Subcutaneous adipose tissue (tissue), 4 donors: ENCODE data around the gene VSIG4. TPM values are rescaled to one million over a fixed set of nuclear protein-coding genes. Genes with fewer than 3 reads are reported as not detected.

Experiments
- total RNA-seq, 4 donors: library from RNA; depleted of rRNA; stranded (reverse); fragments of >200 nt; gene quantifications; one replicate each; pipeline ENCODE4 v1.1.0, GENCODE V29; 2016
- TF ChIP-seq, protein P1 (sequence below): fragments of 450-650 bp; IDR thresholded peaks from one replicate; pipeline ENCODE4 v1.5.1; 2016; ENCODE audit warnings: low read depth, mild to moderate bottlenecking, control low read depth, antibody characterized with exemption, moderate library complexity

VSIG4 gene
- total RNA-seq, 4 donors from 2014 or later, result 202 to 793 (median 487) TPM

DNA sequence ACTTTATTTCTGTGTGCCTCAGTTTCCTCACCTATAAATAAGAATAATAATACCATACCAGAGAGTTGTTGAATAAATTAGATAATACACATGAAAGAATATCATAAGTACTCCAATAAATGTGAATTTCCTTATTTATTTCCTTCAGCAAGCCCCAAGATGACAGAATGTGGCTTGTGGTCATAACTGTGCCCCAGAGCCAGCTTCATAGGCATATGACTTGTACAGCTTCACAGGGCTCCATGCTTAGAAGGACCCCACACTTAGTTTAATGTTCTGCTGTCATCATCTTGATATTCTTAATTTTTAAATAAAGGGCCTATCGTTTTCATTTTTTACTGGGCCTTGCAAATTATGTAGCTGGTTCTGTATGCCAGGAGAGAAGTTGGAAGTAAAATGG lies 25.3 kb downstream of the VSIG4 start:
- TF ChIP-seq, protein P1, sequence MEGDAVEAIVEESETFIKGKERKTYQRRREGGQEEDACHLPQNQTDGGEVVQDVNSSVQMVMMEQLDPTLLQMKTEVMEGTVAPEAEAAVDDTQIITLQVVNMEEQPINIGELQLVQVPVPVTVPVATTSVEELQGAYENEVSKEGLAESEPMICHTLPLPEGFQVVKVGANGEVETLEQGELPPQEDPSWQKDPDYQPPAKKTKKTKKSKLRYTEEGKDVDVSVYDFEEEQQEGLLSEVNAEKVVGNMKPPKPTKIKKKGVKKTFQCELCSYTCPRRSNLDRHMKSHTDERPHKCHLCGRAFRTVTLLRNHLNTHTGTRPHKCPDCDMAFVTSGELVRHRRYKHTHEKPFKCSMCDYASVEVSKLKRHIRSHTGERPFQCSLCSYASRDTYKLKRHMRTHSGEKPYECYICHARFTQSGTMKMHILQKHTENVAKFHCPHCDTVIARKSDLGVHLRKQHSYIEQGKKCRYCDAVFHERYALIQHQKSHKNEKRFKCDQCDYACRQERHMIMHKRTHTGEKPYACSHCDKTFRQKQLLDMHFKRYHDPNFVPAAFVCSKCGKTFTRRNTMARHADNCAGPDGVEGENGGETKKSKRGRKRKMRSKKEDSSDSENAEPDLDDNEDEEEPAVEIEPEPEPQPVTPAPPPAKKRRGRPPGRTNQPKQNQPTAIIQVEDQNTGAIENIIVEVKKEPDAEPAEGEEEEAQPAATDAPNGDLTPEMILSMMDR, result no peak

DNA sequence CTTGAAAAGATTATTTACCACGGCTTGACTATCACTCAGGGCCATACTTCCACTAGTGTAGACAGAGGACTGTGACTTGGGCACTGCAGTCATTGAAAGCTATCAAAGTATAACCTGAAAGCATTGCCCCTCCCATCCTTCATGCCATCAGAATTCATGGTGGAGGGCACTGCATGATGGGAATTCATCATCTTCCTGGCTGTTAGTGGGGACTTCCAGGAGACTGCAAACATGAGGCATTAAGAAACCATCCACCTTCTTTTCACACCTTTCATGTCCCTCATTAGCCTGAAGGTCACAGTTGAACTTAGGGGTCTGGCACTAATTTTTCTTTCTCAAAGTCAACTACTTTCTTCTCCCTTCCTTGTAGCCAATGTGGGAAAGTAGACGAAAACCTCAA lies 25.8 kb downstream of the VSIG4 start:
- TF ChIP-seq, protein P1, result no peak

DNA sequence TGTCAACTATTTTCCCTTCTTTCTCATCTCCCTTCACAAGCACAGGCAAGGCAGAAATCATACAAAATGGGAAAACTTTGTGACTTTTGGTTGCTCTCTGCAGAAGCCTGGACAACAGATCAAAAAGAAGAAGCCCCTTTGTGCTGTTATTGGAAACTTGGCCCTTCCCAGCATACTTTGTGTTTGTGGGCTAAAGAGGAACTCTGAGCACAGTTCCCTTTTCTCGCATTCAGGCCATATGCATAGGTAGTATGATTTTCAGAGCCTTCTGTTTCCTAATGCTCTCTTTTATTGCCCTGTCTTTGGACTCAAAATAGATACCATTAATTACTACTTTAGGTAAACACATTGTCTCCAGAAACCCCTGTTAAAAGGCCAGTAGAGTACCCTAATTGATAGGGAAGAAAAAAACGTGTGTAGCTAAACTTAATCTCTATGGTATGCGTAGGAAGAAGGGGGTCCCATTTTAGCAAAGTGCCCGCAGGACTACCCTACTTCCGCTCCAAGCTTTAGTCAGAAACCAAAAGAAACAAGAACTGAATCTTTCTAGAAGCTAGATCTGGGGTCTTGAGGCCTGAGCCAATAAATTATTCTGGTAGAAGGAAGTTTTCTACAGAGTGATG lies 26.6 kb downstream of the VSIG4 start:
- TF ChIP-seq, protein P1, result no peak

DNA sequence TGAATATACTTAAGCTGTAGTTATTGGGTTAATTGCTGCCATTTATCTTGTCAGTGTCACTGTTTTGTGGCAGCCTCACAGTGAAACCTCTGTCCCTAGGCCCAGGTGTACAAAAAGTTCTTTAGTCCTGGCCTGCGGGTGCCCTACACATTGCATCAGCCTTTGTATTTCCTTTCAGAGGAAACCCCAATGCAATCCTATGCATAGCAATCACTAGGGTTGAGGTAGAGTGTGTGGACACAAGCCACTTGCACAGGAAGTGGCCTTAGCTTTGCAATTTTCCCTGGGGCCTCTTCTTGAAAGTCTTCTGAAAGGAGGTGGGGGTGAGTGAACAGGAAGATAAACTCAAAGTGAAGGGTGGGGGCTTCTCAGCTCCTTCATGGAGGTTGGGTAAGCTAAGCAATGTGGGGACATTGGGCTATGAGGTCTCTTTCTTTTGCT lies 27.8 kb downstream of the VSIG4 start:
- TF ChIP-seq, protein P1, result no peak

DNA sequence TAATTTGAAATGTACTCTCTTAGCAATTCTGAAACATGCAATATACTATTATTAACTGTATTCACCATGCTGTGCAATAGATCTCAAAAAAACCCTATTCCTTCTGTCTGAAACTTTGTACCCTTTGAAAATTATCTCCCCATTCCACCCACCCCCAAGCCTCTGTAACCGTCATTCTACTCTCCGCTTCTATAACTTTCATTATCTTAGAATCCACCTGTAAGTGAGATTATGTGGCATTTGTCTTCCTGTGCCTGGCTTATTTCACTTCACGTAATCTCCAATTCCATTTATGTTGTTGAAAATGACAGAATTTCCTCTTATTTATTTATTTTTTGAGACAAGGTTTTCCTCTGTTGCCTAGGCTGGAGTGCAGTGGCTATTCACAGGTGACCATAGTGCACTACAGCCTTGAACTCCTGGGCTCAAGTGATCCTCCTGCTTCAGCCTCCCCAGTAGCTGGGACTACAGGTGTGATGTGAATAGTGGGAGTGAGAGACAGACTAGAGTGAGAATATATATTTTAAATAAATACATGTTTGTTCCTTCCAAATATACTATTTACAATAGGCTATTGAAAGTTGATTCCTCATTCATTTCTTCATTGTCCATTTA lies 30.5 kb downstream of the VSIG4 start:
- TF ChIP-seq, protein P1, result no peak

DNA sequence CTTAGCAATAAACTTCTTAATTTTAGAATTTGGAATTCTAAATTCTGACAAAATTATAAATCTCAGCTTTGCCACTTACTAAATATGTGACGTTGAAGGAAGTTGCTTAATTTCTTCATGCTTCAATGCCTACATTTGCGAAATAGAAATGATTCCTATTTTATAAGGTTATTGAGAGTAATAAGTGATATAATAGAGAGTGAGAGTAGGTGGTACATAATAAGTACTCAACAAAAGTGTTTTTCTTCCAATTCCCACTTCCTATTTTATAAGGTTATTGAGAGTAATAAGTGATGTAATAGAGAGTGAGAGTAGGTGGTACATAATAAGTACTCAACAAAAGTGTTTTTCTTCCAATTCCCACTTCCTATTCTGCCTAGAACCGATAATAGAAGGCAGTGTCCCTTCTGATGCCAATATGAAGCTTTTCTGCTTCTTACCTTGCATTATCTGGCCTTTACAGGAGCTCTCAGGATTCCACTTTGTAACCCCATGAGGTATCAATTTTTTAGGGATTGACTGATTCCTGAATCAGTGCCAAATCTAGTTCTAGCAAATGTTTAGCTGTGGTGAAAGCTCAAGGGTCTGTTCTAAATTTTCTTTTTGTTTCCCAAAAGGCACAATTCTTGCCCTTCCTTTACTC lies 31.4 kb downstream of the VSIG4 start:
- TF ChIP-seq, protein P1, result no peak

DNA sequence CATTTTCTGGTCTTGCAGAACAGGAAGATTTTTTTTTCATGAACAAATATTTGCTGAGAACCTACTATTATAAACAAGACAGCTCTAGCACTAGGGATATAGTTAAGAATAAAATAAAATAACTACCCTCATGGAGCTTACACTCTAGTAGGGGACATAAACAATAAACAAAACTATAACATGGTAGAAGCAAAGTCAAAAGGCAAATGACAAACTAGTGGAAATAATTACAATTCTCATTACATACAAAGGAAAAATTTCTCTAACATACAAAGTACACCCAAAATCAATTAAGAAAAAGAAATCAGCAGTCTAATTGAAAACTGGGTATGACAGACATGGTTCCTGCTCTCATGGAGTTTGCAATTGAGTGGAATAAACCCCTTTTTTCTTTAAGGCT lies 32.0 kb downstream of the VSIG4 start:
- TF ChIP-seq, protein P1, result no peak
